AG09309 (cell line): Measurements from ENCODE around the gene SH3RF2.

ENCODE experiments used
- DNase-seq: peaks from one replicate; pipeline ENCODE4 v3.0.0-alpha.2; 2010; ENCODE audit warnings: low read depth
- H3K4me3 ChIP-seq: 2 replicates; pipeline ENCODE4 v1.5.1; 2011; ENCODE audit warnings: mild to moderate bottlenecking, low read depth, low read length, moderate library complexity; ENCODE audit not compliant: control insufficient read depth
- TF ChIP-seq, protein P1 (sequence below): IDR thresholded peaks from 2 replicates; pipeline ENCODE4 v1.5.1; 2011; ENCODE audit warnings: mild to moderate bottlenecking, low read depth, low read length, inconsistent platforms; ENCODE audit not compliant: insufficient read depth, control insufficient read depth; ENCODE audit errors: missing control alignments

The SH3RF2 gene

GRCh38 chr5:146039420-146039819 lies 103.0 kb downstream of the SH3RF2 start:
- H3K4me3 ChIP-seq: no peak overlapping the region
- no peak for DNase-seq
- TF ChIP-seq, protein P1, sequence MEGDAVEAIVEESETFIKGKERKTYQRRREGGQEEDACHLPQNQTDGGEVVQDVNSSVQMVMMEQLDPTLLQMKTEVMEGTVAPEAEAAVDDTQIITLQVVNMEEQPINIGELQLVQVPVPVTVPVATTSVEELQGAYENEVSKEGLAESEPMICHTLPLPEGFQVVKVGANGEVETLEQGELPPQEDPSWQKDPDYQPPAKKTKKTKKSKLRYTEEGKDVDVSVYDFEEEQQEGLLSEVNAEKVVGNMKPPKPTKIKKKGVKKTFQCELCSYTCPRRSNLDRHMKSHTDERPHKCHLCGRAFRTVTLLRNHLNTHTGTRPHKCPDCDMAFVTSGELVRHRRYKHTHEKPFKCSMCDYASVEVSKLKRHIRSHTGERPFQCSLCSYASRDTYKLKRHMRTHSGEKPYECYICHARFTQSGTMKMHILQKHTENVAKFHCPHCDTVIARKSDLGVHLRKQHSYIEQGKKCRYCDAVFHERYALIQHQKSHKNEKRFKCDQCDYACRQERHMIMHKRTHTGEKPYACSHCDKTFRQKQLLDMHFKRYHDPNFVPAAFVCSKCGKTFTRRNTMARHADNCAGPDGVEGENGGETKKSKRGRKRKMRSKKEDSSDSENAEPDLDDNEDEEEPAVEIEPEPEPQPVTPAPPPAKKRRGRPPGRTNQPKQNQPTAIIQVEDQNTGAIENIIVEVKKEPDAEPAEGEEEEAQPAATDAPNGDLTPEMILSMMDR: no peak

GRCh38 chr5:146040527-146040926 lies 104.1 kb downstream of the SH3RF2 start:
- TF ChIP-seq, protein P1: no peak
- no peak overlapping the region for H3K4me3 ChIP-seq
- DNase-seq: no peak

GRCh38 chr5:146041180-146041789 lies 104.9 kb downstream of the SH3RF2 start:
- TF ChIP-seq, protein P1: peak; percentile 30
- H3K4me3 ChIP-seq: no peak overlapping the region
- DNase-seq: no peak

- DNase-seq: peak; percentile 4
- no peak overlapping the region for H3K4me3 ChIP-seq
- TF ChIP-seq, protein P1: no peak
Observed at GRCh38 chr5:146042628-146043279, 106.4 kb downstream of the SH3RF2 start.

GRCh38 chr5:146043722-146044121 lies 107.3 kb downstream of the SH3RF2 start:
- no peak for DNase-seq
- no peak overlapping the region for H3K4me3 ChIP-seq
- TF ChIP-seq, protein P1: no peak

DNA sequence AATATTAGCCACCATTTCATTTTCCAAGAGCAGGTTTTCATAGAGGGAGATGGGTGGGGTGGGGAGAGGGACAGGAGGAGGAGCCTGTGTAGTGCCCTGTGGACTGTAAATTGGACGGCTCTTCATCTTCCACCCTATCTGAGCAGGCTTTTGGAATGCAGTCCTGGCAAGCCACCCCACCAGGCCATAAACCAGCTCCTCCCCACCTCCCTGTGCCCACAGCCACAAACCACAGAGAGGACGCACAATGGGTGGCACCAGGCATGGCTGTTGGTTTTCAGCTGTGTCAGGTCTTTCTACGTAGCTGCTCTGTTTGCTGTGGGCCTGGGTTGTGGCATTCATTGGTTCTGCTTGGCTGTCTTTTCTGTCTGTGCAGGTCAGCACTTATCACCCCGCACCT lies 111.0 kb downstream of the SH3RF2 start:
- H3K4me3 ChIP-seq: no peak overlapping the region
- TF ChIP-seq, protein P1: no peak
- DNase-seq: no peak
